Dendritic cell treated with granulocyte-macrophage colony-stimulating factor and Interleukin-4, amounts not matched to agents 40 ng/mL and 50 ng/mL, for 4 days (primary cell): ENCODE results near the gene FLVCR1.
"Not testable (repeated sequence)": the region's sequence is repeated elsewhere in the genome, so short reads cannot be mapped to it uniquely, and the experiment has no call there.

Experiments
- H3K27ac Mint-ChIP-seq: one replicate; pipeline ENCODE4 v1.8.0; 2022; ENCODE audit warnings: mild to moderate bottlenecking, mixed read lengths
- H3K27me3 Mint-ChIP-seq: one replicate; pipeline ENCODE4 v1.8.0; 2022; ENCODE audit warnings: mild to moderate bottlenecking, mixed read lengths
- H3K36me3 Mint-ChIP-seq: one replicate; pipeline ENCODE4 v1.8.0; 2022; ENCODE audit warnings: low read depth, mixed read lengths
- H3K4me1 Mint-ChIP-seq: one replicate; pipeline ENCODE4 v1.8.0; 2022; ENCODE audit warnings: low read depth, mixed read lengths
- H3K4me3 Mint-ChIP-seq: one replicate; pipeline ENCODE4 v1.8.0; 2022; ENCODE audit warnings: mild to moderate bottlenecking, moderate library complexity, mixed read lengths
- H3K9me3 Mint-ChIP-seq: one replicate; pipeline ENCODE4 v1.8.0; 2022; ENCODE audit warnings: mixed read lengths
- intact Hi-C: fragments of 100-400 bp; cut with micrococcal nuclease; formaldehyde crosslinking; loops from one replicate; pipeline ENCODE4 v1.15.0; 2022

FLVCR1 gene

DNA sequence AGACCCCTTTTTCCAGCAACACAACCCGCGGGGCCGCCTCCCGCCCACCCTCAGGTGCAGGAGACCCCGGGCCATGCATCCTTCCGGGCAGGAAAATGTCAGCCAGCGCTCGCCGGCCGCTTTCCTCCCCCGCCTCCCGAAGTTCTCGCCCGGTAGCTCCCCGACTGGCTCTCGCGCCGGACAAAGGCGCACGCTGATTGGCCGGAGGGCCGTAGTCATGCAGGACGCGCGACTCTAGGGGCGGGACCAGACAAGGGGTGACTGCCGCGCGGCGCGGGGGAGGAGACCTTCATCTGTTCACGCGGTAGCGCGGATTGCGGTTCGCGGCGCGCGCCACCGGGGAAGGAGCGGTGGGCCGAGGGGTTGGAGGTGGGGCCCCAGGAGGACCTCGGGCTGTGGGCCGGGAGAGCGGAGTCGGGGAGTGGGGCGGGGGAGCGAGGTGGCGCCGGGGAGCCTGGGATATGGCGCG, at the start of gene FLVCR1:
Gene FLVCR1, plus strand, starts transcription at position 284 of the 469 bp plus-strand sequence. Its CDS starts 178 bp downstream, at position 462.
- Mint-ChIP-seq H3K4me3 (peak within 1 kb of the TSS; percentile 99), H3K27me3 (no peaks in the 10 kb centered on the region), H3K27ac (peak within 1 kb of the TSS; percentile 96), H3K9me3 (no peaks in the 10 kb centered on the region), H3K4me1 (peaks cover 17% of the 10 kb centered on the region), H3K36me3 (peaks cover 22% of the 10 kb centered on the region)
- intact Hi-C loops: loop anchor here (1.0 kb wide), 1 partner anchor 157 kb away; the partner anchor contains the start of gene ANGEL2

DNA sequence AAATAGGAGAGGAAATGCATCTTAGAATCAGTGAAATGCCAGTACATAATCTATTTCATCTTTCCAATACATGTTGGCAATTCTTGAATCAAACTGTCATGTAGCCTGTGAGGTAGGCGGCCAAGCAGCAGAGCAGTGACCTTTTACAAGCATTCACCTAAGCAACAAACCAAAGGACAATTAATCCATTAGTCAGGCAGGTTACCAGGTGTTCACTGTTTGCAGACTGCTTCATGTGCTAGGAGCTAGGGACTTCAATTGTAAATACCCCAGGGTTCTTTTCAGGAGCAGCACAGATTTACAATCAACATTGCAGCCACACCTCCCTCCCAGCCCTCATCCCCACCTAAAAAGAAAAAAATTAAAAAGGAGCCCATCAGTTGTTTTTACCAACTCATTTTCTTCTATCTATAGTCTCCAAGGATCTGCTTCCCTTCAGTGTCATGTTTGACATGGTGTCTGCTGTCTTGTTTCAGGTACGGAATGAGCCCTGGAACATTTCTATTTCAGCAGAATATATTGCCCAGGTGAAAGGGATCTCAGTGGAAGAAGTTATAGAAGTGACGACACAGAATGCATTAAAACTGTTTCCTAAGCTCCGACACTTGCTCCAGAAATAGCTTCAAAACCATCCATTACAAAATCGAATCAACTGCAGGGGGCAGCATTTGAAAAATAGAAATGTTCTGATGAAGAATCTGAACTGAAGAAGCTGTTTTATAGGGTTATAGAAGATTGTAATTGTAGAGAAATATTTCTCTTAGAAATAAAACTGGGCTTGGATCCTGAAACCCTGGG, 43.3 kb upstream of the FLVCR1 start:
- Mint-ChIP-seq H3K4me1 (peaks cover 10% of the 10 kb centered on the region), H3K27me3 (no peaks in the 10 kb centered on the region), H3K36me3 (peaks cover 54% of the 10 kb centered on the region)

DNA sequence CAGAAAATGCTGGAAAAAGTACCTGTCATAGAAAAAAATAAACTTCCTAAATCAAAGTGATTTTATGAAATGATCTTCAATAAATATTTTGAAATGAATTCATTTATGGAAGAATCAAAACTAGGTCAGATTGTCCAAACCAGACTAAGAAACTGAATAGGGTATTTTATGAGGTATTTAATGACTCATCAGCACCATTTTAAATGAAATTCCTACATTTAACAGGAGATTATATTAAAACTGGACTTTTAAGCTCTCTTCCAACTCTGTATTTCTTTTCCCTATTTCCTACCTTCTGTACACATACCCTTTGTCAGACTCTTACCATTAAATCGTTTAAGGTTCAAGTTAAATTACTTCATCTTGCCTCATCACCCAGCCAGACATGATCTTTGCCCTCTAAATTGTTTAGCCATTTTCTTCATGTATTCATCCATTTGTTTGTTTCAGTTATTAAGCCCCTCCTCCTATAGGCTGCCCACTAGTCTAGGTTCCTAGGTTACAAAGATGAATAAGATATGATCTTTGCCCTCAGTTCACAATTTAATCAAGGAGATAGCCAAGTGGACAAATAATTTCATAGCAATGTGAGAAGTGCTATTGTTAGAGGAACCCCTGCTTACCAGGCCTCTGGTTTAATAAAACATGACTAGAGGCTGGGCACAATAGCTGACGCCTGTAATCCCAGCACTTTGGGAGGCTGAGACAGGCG, 41.4 kb upstream of the FLVCR1 start:
- Mint-ChIP-seq H3K27me3 (no peaks in the 10 kb centered on the region), H3K36me3 (peaks cover 39% of the 10 kb centered on the region), H3K4me3 (no peak overlapping the region), H3K9me3 (no peaks in the 10 kb centered on the region), H3K4me1 (peaks cover 13% of the 10 kb centered on the region), H3K27ac (no peak overlapping the region)
- intact Hi-C loops: loop anchor here (5.0 kb wide), 1 partner anchor 46 kb away; no protein-coding TSS in a partner anchor

More for the DNA sequence above, 43.3 kb upstream of the FLVCR1 start:
- Mint-ChIP-seq H3K27ac (no peak overlapping the region), H3K4me3 (no peak overlapping the region), H3K9me3 (no peaks in the 10 kb centered on the region)
- intact Hi-C loops: loop anchor here (2.0 to 5.0 kb wide), 2 partner anchors 48 to 180 kb away; no protein-coding TSS in a partner anchor

DNA sequence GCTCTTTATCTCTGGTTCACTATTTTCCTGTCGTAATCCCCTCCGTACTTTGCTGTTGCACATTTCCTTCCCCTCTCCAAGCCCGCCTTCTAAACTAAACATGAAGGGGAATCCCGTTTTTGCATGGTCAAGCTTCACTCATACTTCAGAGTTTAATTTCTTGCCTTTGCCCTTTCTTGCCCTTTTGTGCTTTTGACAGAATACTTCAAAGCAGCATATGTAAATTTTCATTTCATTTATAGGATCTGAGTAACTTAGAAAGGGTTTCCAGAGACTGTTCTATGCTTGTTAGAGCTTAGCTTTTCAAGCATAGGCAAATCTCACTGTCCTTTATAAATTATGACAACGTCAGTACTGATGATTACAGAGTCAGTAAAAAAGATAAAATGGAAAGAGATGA, 38.3 kb upstream of the FLVCR1 start:
- intact Hi-C loops: loop anchor here (5.0 kb wide), 1 partner anchor 43 kb away; no protein-coding TSS in a partner anchor
- no peak overlapping the region for H3K27ac Mint-ChIP-seq
- peaks cover 16% of the 10 kb centered on the region for H3K36me3 Mint-ChIP-seq
- H3K4me1 Mint-ChIP-seq: peaks cover 13% of the 10 kb centered on the region
- H3K4me3 Mint-ChIP-seq: no peak overlapping the region
- H3K27me3 Mint-ChIP-seq: no peaks in the 10 kb centered on the region
- peaks cover 13% of the 10 kb centered on the region for H3K9me3 Mint-ChIP-seq

DNA sequence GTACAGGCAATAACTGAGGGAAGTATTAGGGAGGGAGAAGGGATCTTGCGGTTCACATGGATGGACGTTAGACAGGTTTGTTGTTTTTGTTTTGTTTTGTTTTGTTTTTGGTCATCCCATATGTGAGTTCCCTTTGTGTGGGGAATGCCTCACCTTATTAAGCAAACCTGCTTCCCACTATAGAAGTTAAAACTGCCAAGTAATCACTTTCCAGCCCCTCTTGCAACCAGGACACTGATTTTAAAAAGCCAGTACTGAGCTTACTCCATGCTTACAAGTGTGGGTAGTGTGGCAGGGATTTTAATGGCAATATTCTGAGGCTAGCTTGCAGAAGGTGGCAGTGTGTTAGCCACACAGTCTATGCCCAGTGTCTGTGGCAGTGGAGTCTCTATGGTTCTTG, 37.1 kb upstream of the FLVCR1 start:
- Mint-ChIP-seq H3K27me3 (no peaks in the 10 kb centered on the region), H3K4me1 (peaks cover 13% of the 10 kb centered on the region), H3K27ac (no peak overlapping the region), H3K9me3 (peaks cover 25% of the 10 kb centered on the region), H3K36me3 (peaks cover 12% of the 10 kb centered on the region), H3K4me3 (no peak overlapping the region)
- intact Hi-C loops: no loop called here

DNA sequence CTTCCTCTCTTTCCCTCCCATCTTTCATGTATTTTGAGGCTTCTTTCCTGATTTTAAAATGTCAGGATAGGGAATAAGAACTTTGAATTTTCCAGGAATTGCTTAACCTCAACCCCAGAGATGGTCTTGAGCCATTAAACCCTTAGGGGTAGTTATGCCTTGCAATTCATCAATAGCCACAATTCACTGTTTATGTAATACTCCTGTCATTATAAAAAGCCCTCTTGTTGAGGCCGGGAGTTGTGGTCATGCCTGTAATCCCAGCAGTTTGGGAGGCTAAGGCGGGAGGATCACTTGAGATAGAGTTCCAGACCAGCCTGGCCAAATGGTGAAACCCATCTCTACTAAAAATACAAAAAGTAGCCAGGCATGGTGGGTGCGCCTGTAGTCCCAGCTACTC, 35.1 kb upstream of the FLVCR1 start:
- H3K4me1 Mint-ChIP-seq: peaks cover 13% of the 10 kb centered on the region
- H3K27ac Mint-ChIP-seq: no peak overlapping the region
- peaks cover 40% of the 10 kb centered on the region for H3K9me3 Mint-ChIP-seq
- H3K4me3 Mint-ChIP-seq: no peak overlapping the region
- intact Hi-C loops: no loop called here
- H3K27me3 Mint-ChIP-seq: peaks cover 2% of the 10 kb centered on the region
- H3K36me3 Mint-ChIP-seq: peaks cover 10% of the 10 kb centered on the region

DNA sequence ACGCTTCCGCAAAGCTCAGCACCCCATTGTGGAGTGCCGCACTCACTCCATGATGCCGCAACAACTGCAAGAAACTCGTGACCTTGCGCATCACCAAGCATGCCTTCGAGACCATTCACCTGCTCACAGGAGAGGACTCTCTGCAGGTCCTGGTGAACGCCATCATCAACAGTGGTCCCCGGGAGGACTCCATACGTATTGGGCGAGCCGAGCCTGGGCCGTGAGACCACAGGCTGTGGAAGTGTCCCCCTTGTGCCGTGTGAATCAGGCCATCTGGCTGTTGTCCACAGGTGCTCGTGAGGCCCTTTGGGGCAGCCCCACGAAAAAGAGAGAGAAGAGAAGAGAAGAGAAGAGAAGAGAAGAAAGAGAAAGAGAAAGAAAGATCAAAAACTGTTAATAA, 33.9 kb upstream of the FLVCR1 start:
- intact Hi-C loops: no loop called here

DNA sequence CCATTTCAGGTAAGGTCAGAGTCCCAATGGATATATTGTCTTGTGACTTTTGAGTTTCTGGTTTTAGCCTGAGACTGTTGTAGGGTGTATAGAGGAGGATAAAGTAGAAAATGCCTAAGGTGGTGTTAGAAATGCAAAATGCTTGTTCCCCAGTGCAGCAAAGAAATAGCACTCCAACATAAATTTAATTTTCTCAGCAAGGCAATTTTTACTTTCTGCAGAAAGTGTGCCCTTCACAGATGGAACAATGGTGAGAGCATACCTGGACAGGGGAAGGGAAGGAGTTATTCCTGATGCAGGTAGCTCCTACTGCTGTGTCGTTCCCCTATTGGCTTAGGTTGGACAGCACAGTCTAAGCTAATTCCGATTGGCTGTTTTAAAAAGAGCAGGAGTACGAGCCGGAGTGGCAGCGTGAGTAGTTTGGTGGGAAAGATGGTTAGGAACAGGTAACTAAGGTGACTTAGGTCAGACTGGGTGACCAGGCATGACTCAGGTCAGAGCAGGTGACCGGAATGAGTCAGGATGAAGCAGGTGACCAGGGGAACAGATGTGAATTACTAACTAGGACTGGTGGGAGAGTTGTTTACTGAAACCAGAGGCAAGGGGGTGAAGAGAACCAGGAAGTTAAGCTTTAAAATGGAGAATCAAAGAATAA, 32.1 kb upstream of the FLVCR1 start:
- intact Hi-C loops: no loop called here
- peaks cover 40% of the 10 kb centered on the region for H3K9me3 Mint-ChIP-seq
- H3K27ac Mint-ChIP-seq: no peak overlapping the region
- H3K4me3 Mint-ChIP-seq: no peak overlapping the region
- no peaks in the 10 kb centered on the region for H3K4me1 Mint-ChIP-seq
- H3K36me3 Mint-ChIP-seq: peaks cover 10% of the 10 kb centered on the region
- peaks cover 4% of the 10 kb centered on the region for H3K27me3 Mint-ChIP-seq

More for the DNA sequence above, 33.9 kb upstream of the FLVCR1 start:
- Mint-ChIP-seq H3K27ac (no peak overlapping the region), H3K36me3 (peaks cover 10% of the 10 kb centered on the region), H3K4me1 (peaks cover 7% of the 10 kb centered on the region), H3K9me3 (peaks cover 40% of the 10 kb centered on the region), H3K27me3 (peaks cover 2% of the 10 kb centered on the region), H3K4me3 (no peak overlapping the region)

DNA sequence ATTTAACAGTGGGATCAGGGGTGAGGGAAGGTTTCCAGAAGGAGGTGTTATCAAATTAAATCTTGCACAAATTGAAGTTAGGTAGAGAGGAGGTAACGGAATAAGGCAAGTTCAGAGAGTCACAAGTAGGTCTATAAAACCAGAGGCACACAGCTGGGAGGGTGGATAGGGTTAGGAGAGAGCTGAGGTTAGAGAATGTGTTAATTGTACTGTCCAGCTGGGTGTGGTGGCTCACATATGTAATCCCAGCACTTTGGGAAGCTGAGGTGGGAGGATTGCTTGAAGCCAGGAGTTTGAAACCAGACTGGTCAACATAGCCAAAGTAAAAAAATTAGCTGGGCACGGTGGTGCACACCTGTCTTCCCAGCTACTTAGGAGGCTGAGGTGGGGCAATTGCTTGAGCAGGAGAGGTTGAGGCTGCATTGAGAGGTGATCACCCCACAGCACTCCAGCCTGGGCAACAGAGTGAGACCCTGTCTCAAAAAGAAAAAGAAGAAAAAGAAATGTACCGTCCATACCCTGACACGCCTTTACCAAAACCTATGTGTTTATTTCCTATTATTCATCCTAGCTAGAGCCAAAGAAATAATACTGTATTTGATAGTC, 30.8 kb upstream of the FLVCR1 start:
- no peak overlapping the region for H3K4me3 Mint-ChIP-seq

DNA sequence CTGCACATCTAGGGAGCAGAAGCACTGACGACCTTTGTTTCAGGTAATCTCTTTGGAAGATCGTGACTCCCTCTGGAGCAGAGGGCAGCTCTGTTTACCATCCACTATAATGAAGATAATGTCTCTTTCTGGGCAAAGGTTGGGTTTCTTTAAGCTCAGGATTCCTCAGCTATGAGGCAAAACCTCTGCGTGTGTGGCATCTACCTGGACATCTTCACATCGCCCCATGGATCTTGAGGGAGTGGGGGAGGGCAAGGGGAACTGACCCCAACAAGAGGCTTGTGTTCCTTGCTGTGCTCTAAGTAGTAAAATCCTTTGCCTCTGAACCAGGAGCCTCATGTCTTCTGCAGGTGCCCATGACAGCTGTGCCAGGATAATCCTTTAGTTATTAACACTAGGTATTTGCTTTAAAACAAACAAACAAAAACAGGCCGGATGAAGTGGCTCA, 30.2 kb upstream of the FLVCR1 start:
- Mint-ChIP-seq H3K27me3 (peaks cover 4% of the 10 kb centered on the region), H3K4me3 (no peak overlapping the region), H3K9me3 (peaks cover 40% of the 10 kb centered on the region), H3K36me3 (peaks cover 10% of the 10 kb centered on the region), H3K4me1 (peaks cover 9% of the 10 kb centered on the region), H3K27ac (no peak overlapping the region)
- intact Hi-C loops: no loop called here

More for the DNA sequence above, 30.8 kb upstream of the FLVCR1 start:
- Mint-ChIP-seq H3K27ac (no peak overlapping the region), H3K4me1 (peaks cover 9% of the 10 kb centered on the region), H3K36me3 (peaks cover 10% of the 10 kb centered on the region), H3K27me3 (peaks cover 4% of the 10 kb centered on the region), H3K9me3 (peaks cover 40% of the 10 kb centered on the region)
- intact Hi-C loops: no loop called here

DNA sequence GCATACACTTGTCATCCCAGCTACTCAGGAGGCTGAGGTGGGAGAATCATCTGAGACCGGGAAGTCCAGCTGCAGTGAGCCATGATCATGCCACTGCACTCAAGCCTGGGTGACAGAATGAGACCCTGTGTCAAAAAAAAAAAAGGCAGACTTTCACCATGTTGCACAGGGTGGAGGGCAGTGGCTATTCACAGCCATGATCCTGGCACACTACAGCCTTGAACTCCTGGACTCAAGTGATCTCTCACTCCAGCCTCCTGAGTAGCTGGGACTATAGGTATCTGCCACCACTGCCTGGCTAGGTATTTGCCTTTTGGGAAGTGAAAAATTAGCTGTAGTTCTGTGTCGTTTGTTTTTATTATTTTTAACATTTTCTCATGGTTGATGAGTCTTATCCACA, 29.7 kb upstream of the FLVCR1 start:
- H3K4me1 Mint-ChIP-seq: peaks cover 9% of the 10 kb centered on the region
- H3K27ac Mint-ChIP-seq: no peak overlapping the region
- H3K9me3 Mint-ChIP-seq: peaks cover 40% of the 10 kb centered on the region
- peaks cover 4% of the 10 kb centered on the region for H3K27me3 Mint-ChIP-seq
- intact Hi-C loops: no loop called here
- H3K4me3 Mint-ChIP-seq: no peak overlapping the region
- peaks cover 10% of the 10 kb centered on the region for H3K36me3 Mint-ChIP-seq

DNA sequence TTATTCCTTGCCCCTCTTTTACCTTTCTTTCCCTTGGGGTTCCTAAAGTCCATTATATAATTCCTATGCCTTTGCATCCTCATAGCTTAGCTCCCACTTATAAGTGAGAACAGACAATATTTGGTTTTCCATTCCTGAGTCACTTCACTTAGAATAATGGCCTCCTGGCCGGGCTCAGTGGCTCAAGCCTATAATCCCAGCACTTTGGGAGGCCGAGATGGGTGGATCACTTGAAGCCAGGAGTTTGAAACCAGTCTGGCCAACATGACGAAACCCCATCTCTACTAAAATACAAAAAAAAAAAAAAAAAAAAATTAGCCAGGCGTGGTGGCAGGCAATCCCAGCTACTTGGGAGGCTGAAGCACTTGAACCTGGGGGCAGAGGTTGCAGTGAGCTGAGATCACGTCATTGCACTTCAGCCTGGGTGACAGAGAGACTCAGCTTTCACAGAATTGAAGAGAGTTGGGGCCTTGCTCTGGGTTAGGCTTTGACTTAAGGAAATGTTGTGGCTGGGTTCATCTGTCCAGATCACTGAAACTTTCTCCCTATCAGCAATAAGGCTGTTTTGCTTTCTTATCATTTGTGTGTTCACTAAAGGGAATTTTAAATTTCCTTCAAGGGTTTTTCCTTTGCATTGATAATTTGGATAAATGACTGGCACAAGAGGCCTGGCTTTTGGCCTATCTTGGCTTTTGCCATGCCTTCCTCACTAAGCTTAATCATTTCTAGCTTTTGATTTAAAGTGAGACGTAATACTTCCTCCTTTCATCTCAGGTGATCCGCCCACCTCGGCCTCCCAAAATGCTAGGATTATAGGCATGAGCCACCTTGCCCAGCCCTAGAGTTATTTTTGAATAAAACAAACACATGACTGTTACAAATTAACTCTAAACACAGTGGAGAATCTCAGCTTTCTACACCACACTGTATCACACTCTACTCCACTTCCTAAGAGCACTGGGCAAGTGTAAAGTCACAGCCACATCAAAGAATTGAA, 24.6 kb upstream of the FLVCR1 start:
- intact Hi-C loops, H3K4me1 Mint-ChIP-seq, H3K9me3 Mint-ChIP-seq: not testable (repeated sequence)

More for the DNA sequence above, 24.6 kb upstream of the FLVCR1 start:
- H3K4me3 Mint-ChIP-seq, H3K36me3 Mint-ChIP-seq, H3K27ac Mint-ChIP-seq, H3K27me3 Mint-ChIP-seq: not testable (repeated sequence)
